Prostate gland (tissue), 2 donors: ENCODE measurements around the gene NINL.
"Not testable (repeated sequence)": the region's sequence is repeated elsewhere in the genome, so short reads cannot be mapped to it uniquely, and the experiment has no call there.

Experiments used
- POLR2A ChIP-seq: fragments of 450-650 bp; IDR thresholded peaks from one replicate; pipeline ENCODE4 v1.6.1; 2016; ENCODE audit warnings: antibody characterized with exemption, mild to moderate bottlenecking
- TF ChIP-seq, protein P1 (sequence below), 4 experiments: fragments of 200-600 bp in 2 of 4; fragments of 450-650 bp in 2 of 4; sonication (generic) in 2 of 4; IDR thresholded peaks; 1 replicate in 3 of 4; 2 replicates in 1 of 4; pipeline ENCODE4 v1.5.1; 2016 to 2019; ENCODE audit warnings: antibody characterized with exemption in 4 of 4, mild to moderate bottlenecking in 2 of 4, moderate library complexity in 2 of 4

GRCh38 chr20:25561771-25562170, 23.6 kb downstream of the NINL start:
- TF ChIP-seq, protein P1, sequence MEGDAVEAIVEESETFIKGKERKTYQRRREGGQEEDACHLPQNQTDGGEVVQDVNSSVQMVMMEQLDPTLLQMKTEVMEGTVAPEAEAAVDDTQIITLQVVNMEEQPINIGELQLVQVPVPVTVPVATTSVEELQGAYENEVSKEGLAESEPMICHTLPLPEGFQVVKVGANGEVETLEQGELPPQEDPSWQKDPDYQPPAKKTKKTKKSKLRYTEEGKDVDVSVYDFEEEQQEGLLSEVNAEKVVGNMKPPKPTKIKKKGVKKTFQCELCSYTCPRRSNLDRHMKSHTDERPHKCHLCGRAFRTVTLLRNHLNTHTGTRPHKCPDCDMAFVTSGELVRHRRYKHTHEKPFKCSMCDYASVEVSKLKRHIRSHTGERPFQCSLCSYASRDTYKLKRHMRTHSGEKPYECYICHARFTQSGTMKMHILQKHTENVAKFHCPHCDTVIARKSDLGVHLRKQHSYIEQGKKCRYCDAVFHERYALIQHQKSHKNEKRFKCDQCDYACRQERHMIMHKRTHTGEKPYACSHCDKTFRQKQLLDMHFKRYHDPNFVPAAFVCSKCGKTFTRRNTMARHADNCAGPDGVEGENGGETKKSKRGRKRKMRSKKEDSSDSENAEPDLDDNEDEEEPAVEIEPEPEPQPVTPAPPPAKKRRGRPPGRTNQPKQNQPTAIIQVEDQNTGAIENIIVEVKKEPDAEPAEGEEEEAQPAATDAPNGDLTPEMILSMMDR (IDR thresholded peaks at IDR 0.05): not testable (repeated sequence)
- TF ChIP-seq POLR2A: not testable (repeated sequence)
